K562 (cell line): ENCODE measurements around the gene TCF25. TPM values are rescaled to one million over a fixed set of nuclear protein-coding genes. Genes with fewer than 3 reads are reported as not detected.

Experiments used
- ATAC-seq: fragments of 200-7000 bp; cut with Tn5 transposase; 3 replicates; pipeline ENCODE4 v1.9.1; 2020; ENCODE audit warnings: moderate library complexity
- BruUV-seq: library from RNA; stranded (reverse); fragments of 400-500 nt; replicated peaks from 2 replicates; lab custom pipeline; 2021; lab: Mats Ljungman, UMichigan
- CTCF ChIA-PET: fragments of 300-600 bp; formaldehyde crosslinking; extraction: SDS; loops from one replicate; lab custom pipeline; 2021; ENCODE audit warnings: low intra/inter-chr PET ratio; lab: Yijun Ruan, JAX
- POLR2A ChIA-PET: fragments of 300-600, 350-650 bp; sonication (Branson Sonifier 250); formaldehyde crosslinking; extraction: SDS; loops from one replicate; lab custom pipeline; 2021; ENCODE audit warnings: antibody characterized with exemption, inconsistent platforms; lab: Yijun Ruan, JAX
- DNase-seq, 4 experiments: peaks; one replicate each; pipeline versions ENCODE4 v3.0.0 to v3.0.0-alpha.2; 2011 to 2018; ENCODE audit warnings: low spot score in 3 of 4, mixed read lengths in 3 of 4; ENCODE audit errors: extremely low read depth in 1 of 4
- FAIRE-seq: peaks from 2 replicates; lab custom pipeline; 2011; peaks lifted over from hg19 to GRCh38; lab: Jason Lieb, UNC
- H2AFZ ChIP-seq: 2 replicates; pipeline ENCODE4 v1.6.0; 2011; ENCODE audit warnings: low read depth, low read length, control low read depth, inconsistent platforms
- H3K27ac ChIP-seq: fragments of 200-600 bp; 3 replicates; pipeline ENCODE4 v1.8.0; 2011; ENCODE audit warnings: low read depth, mild to moderate bottlenecking, control low read depth, inconsistent platforms, low read length, moderate library complexity, mixed read lengths; ENCODE audit errors: extremely low read depth
- H3K27me3 ChIP-seq, 2 experiments: fragments of 300-600 bp in 1 of 2; 2 replicates in 1 of 2; 3 replicates in 1 of 2; pipeline versions ENCODE4 v1.6.0 to v1.8.0; 2011; ENCODE audit warnings: inconsistent platforms in 2 of 2, low read length in 2 of 2, mild to moderate bottlenecking in 1 of 2, mixed read lengths in 1 of 2, moderate library complexity in 1 of 2; ENCODE audit not compliant: control insufficient read depth in 2 of 2, insufficient read depth in 2 of 2
- H3K36me3 ChIP-seq: fragments of 300-600 bp; 3 replicates; pipeline ENCODE4 v1.8.0; 2011; ENCODE audit warnings: mild to moderate bottlenecking, low read length, inconsistent platforms; ENCODE audit not compliant: control insufficient read depth, insufficient read depth
- H3K4me1 ChIP-seq, 2 experiments: fragments of 200-600 bp in 1 of 2; replicated peaks in 1 of 2; 2 replicates in 1 of 2; 3 replicates in 1 of 2; pipeline versions ENCODE4 v1.5.1 to v1.8.0; 2011; ENCODE audit warnings: inconsistent platforms in 2 of 2, low read length in 2 of 2, mild to moderate bottlenecking in 1 of 2, mixed read lengths in 1 of 2, moderate library complexity in 1 of 2; ENCODE audit not compliant: control insufficient read depth in 2 of 2, insufficient read depth in 2 of 2
- H3K4me2 ChIP-seq: 2 replicates; pipeline ENCODE4 v1.6.1; 2011; ENCODE audit warnings: low read length, control low read depth, inconsistent platforms, mixed read lengths; ENCODE audit not compliant: insufficient read depth
- H3K4me3 ChIP-seq: fragments of 200-600 bp; sonication (generic), shearing (Covaris generic); 2 replicates; pipeline ENCODE4 v1.5.1; 2016; ENCODE audit warnings: control low read depth, inconsistent platforms
- H3K79me2 ChIP-seq: fragments of 200-600 bp; 3 replicates; pipeline ENCODE4 v1.8.0; 2011; ENCODE audit warnings: low read length, inconsistent platforms; ENCODE audit not compliant: control insufficient read depth, insufficient read depth
- H3K9ac ChIP-seq, 2 experiments: 2 replicates each; pipeline versions ENCODE4 v1.6.0 to v1.6.1; 2011; ENCODE audit warnings: low read depth in 2 of 2, low read length in 2 of 2, control low read depth in 1 of 2, inconsistent platforms in 1 of 2, mild to moderate bottlenecking in 1 of 2, mixed read lengths in 1 of 2; ENCODE audit not compliant: insufficient read depth in 1 of 2
- H3K9me1 ChIP-seq: one replicate; pipeline ENCODE4 v1.6.0; 2011; ENCODE audit warnings: inconsistent platforms, mild to moderate bottlenecking, low read length, moderate library complexity; ENCODE audit not compliant: control insufficient read depth, insufficient read depth
- H3K9me3 ChIP-seq: replicated peaks from 2 replicates; pipeline ENCODE4 v1.5.1; 2011; ENCODE audit warnings: low read depth, low read length, inconsistent platforms; ENCODE audit not compliant: control insufficient read depth, insufficient read depth
- H4K20me1 ChIP-seq: replicated peaks from 2 replicates; pipeline ENCODE4 v1.6.1; 2011; ENCODE audit warnings: low read length, inconsistent platforms, mixed read lengths; ENCODE audit not compliant: control insufficient read depth, insufficient read depth
- EGR1 ChIP-seq: fragments of 450-650 bp; conservative IDR thresholded peaks from 2 replicates; pipeline ENCODE4 v1.6.1; 2017; ENCODE audit warnings: mild to moderate bottlenecking
- NFIC ChIP-seq: fragments of 450-650 bp; IDR thresholded peaks from 2 replicates; pipeline ENCODE4 v1.6.1; 2017; ENCODE audit warnings: mild to moderate bottlenecking, inconsistent platforms
- RNF2 ChIP-seq: sonication (generic); IDR thresholded peaks from 2 replicates; pipeline ENCODE4 v1.6.1; 2016
- SPI1 ChIP-seq: IDR thresholded peaks from 2 replicates; pipeline ENCODE4 v1.6.1; 2011; ENCODE audit warnings: low read depth, low read length, control low read depth, borderline replicate concordance
- ZNF263 ChIP-seq: sonication (generic); formaldehyde crosslinking; IDR thresholded peaks from 2 replicates; pipeline ENCODE4 v1.8.0; 2022; ENCODE audit warnings: mild to moderate bottlenecking, missing genetic modification reagents, borderline replicate concordance
- WGBS: fragments of 100-300 bp; shearing (Covaris generic); methylation state at CpG from one replicate; pipeline ENCODE4 v1.1.6; 2016; ENCODE audit warnings: low coverage, mixed read lengths; ENCODE audit not compliant: insufficient coverage; ENCODE audit errors: missing lambda C conversion rate; 5-methylcytosine and 5-hydroxymethylcytosine counted together
- in situ Hi-C: fragments of 300-500 bp; cut with MboI; formaldehyde crosslinking; loops from 4 replicates; pipeline ENCODE4 v1.15.0; 2018; ENCODE audit warnings: inconsistent platforms, mixed read lengths
- intact Hi-C: fragments of 100-400 bp; cut with micrococcal nuclease; formaldehyde crosslinking; loops from 2 replicates; pipeline ENCODE4 v1.14.2; 2022
- polyA plus RNA-seq, 8 experiments: library from polyadenylated mRNA; depleted of rRNA in 4 of 8; stranded (reverse) in 5 of 8; unstranded in 3 of 8; fragments of >200 nt; fragmentation: Nextera tagmentation in 2 of 8; fragmentation: Illumina TruSeq in 1 of 8; extraction: Ambion mirVana in 2 of 8; extraction: Trizol in 1 of 8; gene quantifications; 2 replicates each; pipeline versions ENCODE4 v1.2.1 to v1.2.3, GENCODE V29; 2011 to 2014; ENCODE audit warnings: inconsistent platforms in 1 of 8, missing spikeins in 1 of 8
- total RNA-seq, 7 experiments: library from RNA; depleted of rRNA in 6 of 7; stranded (reverse); fragments of >200 nt in 6 of 7; fragmentation: Illumina TruSeq in 2 of 7; extraction: Trizol in 2 of 7; gene quantifications; 2 replicates each; pipeline versions ENCODE4 v1.2.1 to v1.2.3, GENCODE V29; 2011 to 2021; ENCODE audit warnings: low replicate concordance in 1 of 7
- TF ChIP-seq, protein P1 (sequence below): IDR thresholded peaks from 2 replicates; pipeline ENCODE4 v1.6.1; 2011; ENCODE audit warnings: borderline replicate concordance, low read depth, mild to moderate bottlenecking, moderate library complexity, low read length; ENCODE audit not compliant: insufficient read depth, poor library complexity, severe bottlenecking

Gene TCF25
- total and polyA plus RNA-seq, 9 of the 15 experiments (the other 6 are each of a cell fraction or from before 2014, with no cell fraction given) = 9.0 to 154 (median 83.8) TPM

DNA sequence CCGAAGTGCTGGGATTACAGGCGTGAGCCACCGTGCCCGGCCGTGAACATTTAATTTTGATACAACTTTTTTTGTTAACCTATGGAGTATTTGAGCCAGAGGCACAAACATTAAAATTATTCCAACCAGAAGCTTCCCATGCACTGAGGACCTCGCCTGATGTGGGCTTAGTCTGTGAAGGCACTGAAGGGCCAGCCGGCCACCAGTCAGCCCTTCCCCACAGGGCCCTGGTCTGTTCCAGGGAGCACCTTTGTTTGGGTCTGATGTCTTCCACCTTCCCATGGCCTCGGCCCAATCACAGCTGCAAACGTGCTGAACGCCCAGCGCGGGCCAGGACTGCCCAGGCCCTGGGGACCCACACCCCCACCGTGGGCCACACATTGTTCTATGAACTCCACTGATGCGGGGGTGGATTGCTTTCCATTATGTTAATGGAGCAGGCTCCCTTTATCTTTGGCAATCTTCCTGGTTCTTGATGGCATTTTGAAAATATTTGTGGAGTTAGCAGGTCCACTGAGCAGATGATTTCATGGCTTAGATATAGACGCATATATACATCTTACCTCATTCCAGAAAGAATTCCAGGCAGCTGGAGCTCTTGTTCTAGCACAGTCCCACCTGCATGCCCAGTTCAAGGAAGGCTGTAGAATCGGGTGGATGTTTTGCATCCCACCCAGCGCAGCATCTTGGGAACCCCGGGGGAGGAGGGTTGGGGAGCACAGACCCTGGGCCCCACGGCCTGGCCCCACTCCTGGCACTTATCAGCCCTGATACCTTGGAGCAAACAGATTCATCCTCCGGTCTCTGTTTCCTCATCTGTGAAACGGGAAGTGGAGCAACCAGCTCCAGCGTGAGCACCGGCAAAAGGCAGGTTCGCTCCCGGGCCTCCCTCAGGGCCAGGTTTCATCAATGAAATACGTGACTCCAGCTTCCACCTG, 30.7 kb upstream of the TCF25 start:
- H3K4me1 ChIP-seq = peaks cover 0 to 29% of the 10 kb centered on the region in 2 experiments; a peak in 2 of 5 replicates
- no peaks in the 10 kb centered on the region for H3K36me3 ChIP-seq
- TF ChIP-seq SPI1 (peak; percentile 87), RNF2 (no peak), EGR1 (peak; percentile 64), NFIC (peak; percentile 69), ZNF263 (CRISPR knock-in tag) (peak; percentile 81)
- TF ChIP-seq, protein P1, sequence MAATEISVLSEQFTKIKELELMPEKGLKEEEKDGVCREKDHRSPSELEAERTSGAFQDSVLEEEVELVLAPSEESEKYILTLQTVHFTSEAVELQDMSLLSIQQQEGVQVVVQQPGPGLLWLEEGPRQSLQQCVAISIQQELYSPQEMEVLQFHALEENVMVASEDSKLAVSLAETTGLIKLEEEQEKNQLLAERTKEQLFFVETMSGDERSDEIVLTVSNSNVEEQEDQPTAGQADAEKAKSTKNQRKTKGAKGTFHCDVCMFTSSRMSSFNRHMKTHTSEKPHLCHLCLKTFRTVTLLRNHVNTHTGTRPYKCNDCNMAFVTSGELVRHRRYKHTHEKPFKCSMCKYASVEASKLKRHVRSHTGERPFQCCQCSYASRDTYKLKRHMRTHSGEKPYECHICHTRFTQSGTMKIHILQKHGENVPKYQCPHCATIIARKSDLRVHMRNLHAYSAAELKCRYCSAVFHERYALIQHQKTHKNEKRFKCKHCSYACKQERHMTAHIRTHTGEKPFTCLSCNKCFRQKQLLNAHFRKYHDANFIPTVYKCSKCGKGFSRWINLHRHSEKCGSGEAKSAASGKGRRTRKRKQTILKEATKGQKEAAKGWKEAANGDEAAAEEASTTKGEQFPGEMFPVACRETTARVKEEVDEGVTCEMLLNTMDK = no peak
- DNase-seq (no peak), FAIRE-seq (no peak), ATAC-seq (no peak; the same call in 2 of the 3 replicates)
- no peaks in the 10 kb centered on the region for H3K79me2 ChIP-seq
- no peaks in the 10 kb centered on the region for H3K9me1 ChIP-seq
- H3K9me3 ChIP-seq = no peaks in the 10 kb centered on the region
- no peak overlapping the region for H3K27ac ChIP-seq
- ChIA-PET CTCF (no interaction called here), POLR2A (interaction anchor here (0.6 to 1.4 kb wide), 3 partner anchors 10 to 14 kb away, joined by 3 to 6 read pairs (median 3); partner anchors contain the start of gene SPIRE2)
- intact Hi-C loops = no loop called here
- no peaks in the 10 kb centered on the region for H3K27me3 ChIP-seq
- no peaks in the 10 kb centered on the region for H4K20me1 ChIP-seq
- BruUV-seq = no TSS peak
- no peak overlapping the region for H3K4me3 ChIP-seq
- H3K9ac ChIP-seq = peak overlapping the region in 1 of 2 experiments; percentile 82; a peak in 2 of 4 replicates
- WGBS = 35% methylated on average over 26 of the region's 26 CpGs
- no peak overlapping the region for H2AFZ ChIP-seq
- in situ Hi-C loops = no loop called here
- H3K4me2 ChIP-seq = no peak overlapping the region
